SK-N-SH (cell line): ENCODE results near the gene COBL. TPM values are rescaled to one million over a fixed set of nuclear protein-coding genes. Genes with fewer than 3 reads are reported as not detected.

Experiments used
- CTCF ChIA-PET: fragments of 300-600, 350-600 bp; formaldehyde crosslinking; extraction: SDS; loops from one replicate; lab custom pipeline; 2021; lab: Yijun Ruan, JAX
- POLR2A ChIA-PET: fragments of 350-600 bp; sonication (Branson Sonifier 250); formaldehyde crosslinking; extraction: SDS; loops from one replicate; lab custom pipeline; 2020; ENCODE audit warnings: antibody characterized with exemption, inconsistent platforms; lab: Yijun Ruan, JAX
- DNase-seq: peaks from one replicate; pipeline ENCODE4 v3.0.0; 2012
- H2AFZ ChIP-seq: fragments of 200-600 bp; sonication (generic); 2 replicates; pipeline ENCODE4 v1.8.1; 2016; ENCODE audit warnings: antibody characterized with exemption, mild to moderate bottlenecking, low read depth
- H3F3A ChIP-seq: fragments of 200-600 bp; sonication (generic); replicated peaks from 2 replicates; pipeline ENCODE3; 2016; ENCODE audit warnings: antibody characterized with exemption, mild to moderate bottlenecking; ENCODE audit not compliant: insufficient read depth
- H3K27ac ChIP-seq, 2 experiments: fragments of 200-500 bp in 1 of 2; fragments of 200-600 bp in 1 of 2; sonication (Bioruptor generic) in 1 of 2; sonication (generic), shearing (Covaris generic) in 1 of 2; 2 replicates each; pipeline versions ENCODE4 v1.5.1 to v1.6.1; 2014 to 2016; ENCODE audit warnings: low read depth in 2 of 2, inconsistent platforms in 1 of 2, low read length in 1 of 2, mild to moderate bottlenecking in 1 of 2, mixed read lengths in 1 of 2
- H3K27me3 ChIP-seq: fragments of 200-600 bp; sonication (generic), shearing (Covaris generic); 2 replicates; pipeline ENCODE4 v1.6.1; 2016; ENCODE audit warnings: mixed run types; ENCODE audit not compliant: insufficient read depth
- H3K36me3 ChIP-seq, 2 experiments: fragments of 200-500 bp in 1 of 2; fragments of 200-600 bp in 1 of 2; sonication (Bioruptor generic) in 1 of 2; sonication (generic) in 1 of 2; replicated peaks in 1 of 2; 2 replicates each; pipeline versions ENCODE3 to v1.5.1; 2014 to 2016; ENCODE audit warnings: low read length in 1 of 2, mild to moderate bottlenecking in 1 of 2; ENCODE audit not compliant: insufficient read depth in 2 of 2, control insufficient read depth in 1 of 2
- H3K4me1 ChIP-seq, 2 experiments: fragments of 200-500 bp in 1 of 2; fragments of 200-600 bp in 1 of 2; sonication (Bioruptor generic) in 1 of 2; sonication (generic), shearing (Covaris generic) in 1 of 2; 2 replicates each; pipeline versions ENCODE4 v1.5.1 to v1.6.1; 2014 to 2016; ENCODE audit warnings: low read depth in 1 of 2, low read length in 1 of 2, mixed run types in 1 of 2; ENCODE audit not compliant: insufficient read depth in 2 of 2, control insufficient read depth in 1 of 2
- H3K4me2 ChIP-seq: fragments of 200-600 bp; sonication (generic), shearing (Covaris generic); 2 replicates; pipeline ENCODE4 v1.6.1; 2017; ENCODE audit warnings: mixed run types
- H3K4me3 ChIP-seq, 2 experiments: fragments of 200-500 bp in 1 of 2; fragments of 200-600 bp in 1 of 2; sonication (Bioruptor generic) in 1 of 2; sonication (generic), shearing (Covaris generic) in 1 of 2; 2 replicates each; pipeline versions ENCODE4 v1.5.1 to v1.8.1; 2014 to 2016; ENCODE audit warnings: low read depth in 2 of 2, inconsistent platforms in 1 of 2, low read length in 1 of 2, mild to moderate bottlenecking in 1 of 2, mixed read lengths in 1 of 2, moderate library complexity in 1 of 2
- H3K79me2 ChIP-seq: fragments of 200-600 bp; sonication (generic); 2 replicates; pipeline ENCODE4 v1.8.1; 2017; ENCODE audit warnings: mild to moderate bottlenecking; ENCODE audit not compliant: insufficient read depth
- H3K9ac ChIP-seq: fragments of 200-600 bp; sonication (generic); 2 replicates; pipeline ENCODE4 v1.6.1; 2017; ENCODE audit warnings: mixed run types
- H3K9me2 ChIP-seq: fragments of 200-600 bp; sonication (generic); 2 replicates; pipeline ENCODE4 v1.6.1; 2017; ENCODE audit warnings: mixed run types
- H3K9me3 ChIP-seq: fragments of 200-600 bp; sonication (generic); 2 replicates; pipeline ENCODE4 v1.6.1; 2017; ENCODE audit warnings: mixed run types, mild to moderate bottlenecking, moderate library complexity
- H4K20me1 ChIP-seq: fragments of 200-600 bp; sonication (generic); 2 replicates; pipeline ENCODE4 v1.6.1; 2017; ENCODE audit warnings: mild to moderate bottlenecking, mixed run types; ENCODE audit not compliant: insufficient read depth
- CHD2 ChIP-seq: fragments of 150-350 bp; IDR thresholded peaks from 2 replicates; pipeline ENCODE4 v1.6.1; 2018; ENCODE audit warnings: low read length; ENCODE audit not compliant: partially characterized antibody
- GABPA ChIP-seq: IDR thresholded peaks from 2 replicates; pipeline ENCODE4 v1.4.0; 2012; ENCODE audit warnings: low read depth, mild to moderate bottlenecking
- JUND ChIP-seq: IDR thresholded peaks from 2 replicates; pipeline ENCODE4 v1.4.0; 2012
- MXI1 ChIP-seq: IDR thresholded peaks from 2 replicates; pipeline ENCODE4 v1.6.1; 2012; ENCODE audit warnings: mild to moderate bottlenecking, low read depth, low read length, improper control_type of control experiment
- NFIC ChIP-seq: IDR thresholded peaks from 2 replicates; pipeline ENCODE4 v1.4.0; 2012; ENCODE audit warnings: borderline replicate concordance
- RAD21 ChIP-seq: IDR thresholded peaks from 2 replicates; pipeline ENCODE4 v1.6.1; 2012; ENCODE audit warnings: mild to moderate bottlenecking, low read length
- SIN3A ChIP-seq: IDR thresholded peaks from 2 replicates; pipeline ENCODE4 v1.6.1; 2012; ENCODE audit warnings: low read depth, mild to moderate bottlenecking, low read length, moderate library complexity, borderline replicate concordance
- TAF1 ChIP-seq: IDR thresholded peaks from 2 replicates; pipeline ENCODE4 v1.6.1; 2012; ENCODE audit warnings: low read depth, mild to moderate bottlenecking, low read length, moderate library complexity, borderline replicate concordance
- TCF12 ChIP-seq: IDR thresholded peaks from 2 replicates; pipeline ENCODE4 v1.4.0; 2012
- TEAD4 ChIP-seq: IDR thresholded peaks from 2 replicates; pipeline ENCODE4 v1.4.0; 2012; ENCODE audit warnings: mild to moderate bottlenecking, borderline replicate concordance; ENCODE audit not compliant: insufficient read depth
- YY1 ChIP-seq: IDR thresholded peaks from 2 replicates; pipeline ENCODE4 v1.4.0; 2012; ENCODE audit warnings: low read depth, mild to moderate bottlenecking
- WGBS: methylation state at CpG from one replicate; pipeline ENCODE4 v1.1.6; 2017; ENCODE audit warnings: low lambda C conversion rate; 5-methylcytosine and 5-hydroxymethylcytosine counted together
- polyA plus RNA-seq, 3 experiments: library from polyadenylated mRNA; depleted of rRNA; stranded (reverse); fragments of >200 nt; gene quantifications; 2 replicates each; pipeline ENCODE4 v1.2.3, GENCODE V29; 2012
- TF ChIP-seq, protein P1 (sequence below): IDR thresholded peaks from 2 replicates; pipeline ENCODE4 v1.4.0; 2012; ENCODE audit warnings: low read depth, borderline replicate concordance
- TF ChIP-seq, protein P2 (sequence below): fragments of 150-350 bp; IDR thresholded peaks from 2 replicates; pipeline ENCODE4 v1.6.1; 2016; ENCODE audit warnings: mild to moderate bottlenecking, low read depth, low read length
- TF ChIP-seq, protein P3 (sequence below): fragments of 150-350 bp; IDR thresholded peaks from 2 replicates; pipeline ENCODE4 v1.6.1; 2017; ENCODE audit warnings: antibody characterized with exemption, low read length, low read depth, borderline replicate concordance
- TF ChIP-seq, protein P4 (sequence below): IDR thresholded peaks from 2 replicates; pipeline ENCODE4 v1.6.1; 2012; ENCODE audit warnings: mild to moderate bottlenecking, low read depth, low read length, moderate library complexity
- TF ChIP-seq, protein P5 (sequence below): IDR thresholded peaks from 2 replicates; pipeline ENCODE4 v1.4.0; 2012; ENCODE audit warnings: low read depth, borderline replicate concordance

Gene COBL
- polyA plus RNA-seq, 1 of the 3 experiments (the other 2 are of a cell fraction): under 0.01 TPM

DNA sequence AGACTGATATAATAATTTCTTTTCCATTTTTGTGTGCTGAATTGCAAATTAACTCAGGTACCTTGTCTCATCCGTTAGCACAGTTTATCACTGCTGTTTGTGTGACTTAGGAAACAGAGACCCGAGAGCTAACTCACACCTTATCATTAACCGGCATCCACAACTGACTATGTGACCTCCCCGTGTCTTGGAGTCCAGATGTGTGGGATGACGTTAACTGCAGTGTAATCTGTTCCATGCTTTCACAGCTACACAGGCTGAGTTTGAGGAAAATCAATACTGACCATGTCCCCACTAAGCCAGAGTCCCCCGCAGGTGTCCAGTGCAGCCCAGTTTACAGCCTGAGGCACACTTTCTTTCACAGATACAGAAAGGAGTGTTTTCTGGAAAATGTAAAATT, 154.7 kb downstream of the COBL start:
- ChIA-PET POLR2A (no interaction called here), CTCF (interaction anchor here (0.5 to 8.6 kb wide), 63 partner anchors 12 to 1142 kb away, joined by 3 to 379 read pairs (median 5); partner anchors contain the start of gene ZPBP)
- Histone ChIP-seq H3F3A (no peaks in the 10 kb centered on the region), H4K20me1 (no peaks in the 10 kb centered on the region), H3K4me2 (no peak overlapping the region), H3K4me3 (no peak overlapping the region), H3K4me1 (no peaks in the 10 kb centered on the region), H3K9ac (no peak overlapping the region), H3K79me2 (no peaks in the 10 kb centered on the region), H3K9me3 (no peaks in the 10 kb centered on the region), H3K9me2 (no peaks in the 10 kb centered on the region), H3K27me3 (peaks cover 18% of the 10 kb centered on the region; the same call in 1 of the 2 replicates), H3K27ac (no peak overlapping the region), H2AFZ (no peak overlapping the region), H3K36me3 (no peaks in the 10 kb centered on the region)
- WGBS: 42% methylated on average over 6 of the region's 6 CpGs
- DNase-seq: no peak
- TF ChIP-seq CHD2 (no peak), GABPA (no peak), YY1 (no peak), TEAD4 (no peak), JUND (no peak), TAF1 (no peak), NFIC (no peak), MXI1 (no peak), RAD21 (no peak), SIN3A (no peak), TCF12 (no peak)
- TF ChIP-seq, protein P1, sequence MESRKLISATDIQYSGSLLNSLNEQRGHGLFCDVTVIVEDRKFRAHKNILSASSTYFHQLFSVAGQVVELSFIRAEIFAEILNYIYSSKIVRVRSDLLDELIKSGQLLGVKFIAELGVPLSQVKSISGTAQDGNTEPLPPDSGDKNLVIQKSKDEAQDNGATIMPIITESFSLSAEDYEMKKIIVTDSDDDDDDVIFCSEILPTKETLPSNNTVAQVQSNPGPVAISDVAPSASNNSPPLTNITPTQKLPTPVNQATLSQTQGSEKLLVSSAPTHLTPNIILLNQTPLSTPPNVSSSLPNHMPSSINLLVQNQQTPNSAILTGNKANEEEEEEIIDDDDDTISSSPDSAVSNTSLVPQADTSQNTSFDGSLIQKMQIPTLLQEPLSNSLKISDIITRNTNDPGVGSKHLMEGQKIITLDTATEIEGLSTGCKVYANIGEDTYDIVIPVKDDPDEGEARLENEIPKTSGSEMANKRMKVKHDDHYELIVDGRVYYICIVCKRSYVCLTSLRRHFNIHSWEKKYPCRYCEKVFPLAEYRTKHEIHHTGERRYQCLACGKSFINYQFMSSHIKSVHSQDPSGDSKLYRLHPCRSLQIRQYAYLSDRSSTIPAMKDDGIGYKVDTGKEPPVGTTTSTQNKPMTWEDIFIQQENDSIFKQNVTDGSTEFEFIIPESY: no peak
- TF ChIP-seq, protein P2, sequence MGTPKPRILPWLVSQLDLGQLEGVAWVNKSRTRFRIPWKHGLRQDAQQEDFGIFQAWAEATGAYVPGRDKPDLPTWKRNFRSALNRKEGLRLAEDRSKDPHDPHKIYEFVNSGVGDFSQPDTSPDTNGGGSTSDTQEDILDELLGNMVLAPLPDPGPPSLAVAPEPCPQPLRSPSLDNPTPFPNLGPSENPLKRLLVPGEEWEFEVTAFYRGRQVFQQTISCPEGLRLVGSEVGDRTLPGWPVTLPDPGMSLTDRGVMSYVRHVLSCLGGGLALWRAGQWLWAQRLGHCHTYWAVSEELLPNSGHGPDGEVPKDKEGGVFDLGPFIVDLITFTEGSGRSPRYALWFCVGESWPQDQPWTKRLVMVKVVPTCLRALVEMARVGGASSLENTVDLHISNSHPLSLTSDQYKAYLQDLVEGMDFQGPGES: no peak
- TF ChIP-seq, protein P3, sequence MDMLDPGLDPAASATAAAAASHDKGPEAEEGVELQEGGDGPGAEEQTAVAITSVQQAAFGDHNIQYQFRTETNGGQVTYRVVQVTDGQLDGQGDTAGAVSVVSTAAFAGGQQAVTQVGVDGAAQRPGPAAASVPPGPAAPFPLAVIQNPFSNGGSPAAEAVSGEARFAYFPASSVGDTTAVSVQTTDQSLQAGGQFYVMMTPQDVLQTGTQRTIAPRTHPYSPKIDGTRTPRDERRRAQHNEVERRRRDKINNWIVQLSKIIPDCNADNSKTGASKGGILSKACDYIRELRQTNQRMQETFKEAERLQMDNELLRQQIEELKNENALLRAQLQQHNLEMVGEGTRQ: no peak
- TF ChIP-seq, protein P4, sequence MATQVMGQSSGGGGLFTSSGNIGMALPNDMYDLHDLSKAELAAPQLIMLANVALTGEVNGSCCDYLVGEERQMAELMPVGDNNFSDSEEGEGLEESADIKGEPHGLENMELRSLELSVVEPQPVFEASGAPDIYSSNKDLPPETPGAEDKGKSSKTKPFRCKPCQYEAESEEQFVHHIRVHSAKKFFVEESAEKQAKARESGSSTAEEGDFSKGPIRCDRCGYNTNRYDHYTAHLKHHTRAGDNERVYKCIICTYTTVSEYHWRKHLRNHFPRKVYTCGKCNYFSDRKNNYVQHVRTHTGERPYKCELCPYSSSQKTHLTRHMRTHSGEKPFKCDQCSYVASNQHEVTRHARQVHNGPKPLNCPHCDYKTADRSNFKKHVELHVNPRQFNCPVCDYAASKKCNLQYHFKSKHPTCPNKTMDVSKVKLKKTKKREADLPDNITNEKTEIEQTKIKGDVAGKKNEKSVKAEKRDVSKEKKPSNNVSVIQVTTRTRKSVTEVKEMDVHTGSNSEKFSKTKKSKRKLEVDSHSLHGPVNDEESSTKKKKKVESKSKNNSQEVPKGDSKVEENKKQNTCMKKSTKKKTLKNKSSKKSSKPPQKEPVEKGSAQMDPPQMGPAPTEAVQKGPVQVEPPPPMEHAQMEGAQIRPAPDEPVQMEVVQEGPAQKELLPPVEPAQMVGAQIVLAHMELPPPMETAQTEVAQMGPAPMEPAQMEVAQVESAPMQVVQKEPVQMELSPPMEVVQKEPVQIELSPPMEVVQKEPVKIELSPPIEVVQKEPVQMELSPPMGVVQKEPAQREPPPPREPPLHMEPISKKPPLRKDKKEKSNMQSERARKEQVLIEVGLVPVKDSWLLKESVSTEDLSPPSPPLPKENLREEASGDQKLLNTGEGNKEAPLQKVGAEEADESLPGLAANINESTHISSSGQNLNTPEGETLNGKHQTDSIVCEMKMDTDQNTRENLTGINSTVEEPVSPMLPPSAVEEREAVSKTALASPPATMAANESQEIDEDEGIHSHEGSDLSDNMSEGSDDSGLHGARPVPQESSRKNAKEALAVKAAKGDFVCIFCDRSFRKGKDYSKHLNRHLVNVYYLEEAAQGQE: no peak
- TF ChIP-seq, protein P5, sequence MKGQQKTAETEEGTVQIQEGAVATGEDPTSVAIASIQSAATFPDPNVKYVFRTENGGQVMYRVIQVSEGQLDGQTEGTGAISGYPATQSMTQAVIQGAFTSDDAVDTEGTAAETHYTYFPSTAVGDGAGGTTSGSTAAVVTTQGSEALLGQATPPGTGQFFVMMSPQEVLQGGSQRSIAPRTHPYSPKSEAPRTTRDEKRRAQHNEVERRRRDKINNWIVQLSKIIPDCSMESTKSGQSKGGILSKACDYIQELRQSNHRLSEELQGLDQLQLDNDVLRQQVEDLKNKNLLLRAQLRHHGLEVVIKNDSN: no peak
